Hepatocyte (in vitro differentiated cells): Measurements from ENCODE around the gene GPR161.

Experiments
- EZH2 ChIP-seq: fragments of 200-600 bp; sonication (generic); IDR thresholded peaks from 2 replicates; pipeline ENCODE4 v1.6.1; 2016; ENCODE audit warnings: antibody characterized with exemption, mild to moderate bottlenecking, borderline replicate concordance
- TF ChIP-seq, protein P1 (sequence below): fragments of 200-600 bp; sonication (generic); IDR thresholded peaks from 2 replicates; pipeline ENCODE4 v1.5.1; 2016; ENCODE audit warnings: antibody characterized with exemption, mild to moderate bottlenecking; ENCODE audit not compliant: poor library complexity

- TF ChIP-seq, protein P1, sequence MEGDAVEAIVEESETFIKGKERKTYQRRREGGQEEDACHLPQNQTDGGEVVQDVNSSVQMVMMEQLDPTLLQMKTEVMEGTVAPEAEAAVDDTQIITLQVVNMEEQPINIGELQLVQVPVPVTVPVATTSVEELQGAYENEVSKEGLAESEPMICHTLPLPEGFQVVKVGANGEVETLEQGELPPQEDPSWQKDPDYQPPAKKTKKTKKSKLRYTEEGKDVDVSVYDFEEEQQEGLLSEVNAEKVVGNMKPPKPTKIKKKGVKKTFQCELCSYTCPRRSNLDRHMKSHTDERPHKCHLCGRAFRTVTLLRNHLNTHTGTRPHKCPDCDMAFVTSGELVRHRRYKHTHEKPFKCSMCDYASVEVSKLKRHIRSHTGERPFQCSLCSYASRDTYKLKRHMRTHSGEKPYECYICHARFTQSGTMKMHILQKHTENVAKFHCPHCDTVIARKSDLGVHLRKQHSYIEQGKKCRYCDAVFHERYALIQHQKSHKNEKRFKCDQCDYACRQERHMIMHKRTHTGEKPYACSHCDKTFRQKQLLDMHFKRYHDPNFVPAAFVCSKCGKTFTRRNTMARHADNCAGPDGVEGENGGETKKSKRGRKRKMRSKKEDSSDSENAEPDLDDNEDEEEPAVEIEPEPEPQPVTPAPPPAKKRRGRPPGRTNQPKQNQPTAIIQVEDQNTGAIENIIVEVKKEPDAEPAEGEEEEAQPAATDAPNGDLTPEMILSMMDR: no peak
- no peak for TF ChIP-seq EZH2
These were observed 43.1 kb downstream of the GPR161 start for GRCh38 chr1:168093616-168094015.
